GM12878 (cell line): ENCODE data around the gene BRICD5.
A peak's percentile ranks its signal among the peaks of the same experiment; 100 is the strongest.

ENCODE experiments used
- EP300 ChIP-seq, 2 experiments: fragments of 150-350 bp in 1 of 2; IDR thresholded peaks; 2 replicates each; pipeline ENCODE4 v1.6.1; 2011 to 2012; ENCODE audit warnings: low read depth in 2 of 2, low read length in 2 of 2, borderline replicate concordance in 1 of 2, improper control_type of control experiment in 1 of 2, inconsistent platforms in 1 of 2; ENCODE audit not compliant: control insufficient read depth in 1 of 2
- ESRRA ChIP-seq: IDR thresholded peaks from 2 replicates; pipeline ENCODE4 v1.6.1; 2012; ENCODE audit warnings: mild to moderate bottlenecking, low read length, improper control_type of control experiment
- EZH2 ChIP-seq: IDR thresholded peaks from 2 replicates; pipeline ENCODE4 v1.6.1; 2012; ENCODE audit warnings: low read depth, mild to moderate bottlenecking, control low read depth, inconsistent platforms, low read length, borderline replicate concordance; ENCODE audit not compliant: control insufficient read depth
- FOS ChIP-seq: IDR thresholded peaks from 3 replicates; pipeline ENCODE4 v1.6.1; 2011; ENCODE audit warnings: borderline replicate concordance; ENCODE audit not compliant: insufficient read length; ENCODE audit errors: extremely low read depth
- FOXK2 ChIP-seq: fragments of 450-650 bp; IDR thresholded peaks from 2 replicates; pipeline ENCODE4 v1.6.1; 2017; ENCODE audit warnings: mild to moderate bottlenecking, moderate library complexity
- FOXM1 ChIP-seq: IDR thresholded peaks from 2 replicates; pipeline ENCODE4 v1.6.1; 2012; ENCODE audit warnings: low read depth, mild to moderate bottlenecking, inconsistent platforms, low read length, moderate library complexity
- POLR2A ChIP-seq: IDR thresholded peaks from 2 replicates; pipeline ENCODE4 v1.6.1; 2011; ENCODE audit warnings: low read depth, mild to moderate bottlenecking, low read length
- TBL1XR1 ChIP-seq: IDR thresholded peaks from 2 replicates; pipeline ENCODE4 v1.6.1; 2012; ENCODE audit warnings: low read depth, low read length, improper control_type of control experiment
- TCF7 ChIP-seq: IDR thresholded peaks from 2 replicates; pipeline ENCODE4 v1.6.1; 2014; ENCODE audit warnings: antibody characterized with exemption, borderline replicate concordance
- ZNF274 ChIP-seq: IDR thresholded peaks from one replicate; pipeline ENCODE4 v1.8.0; 2011; ENCODE audit not compliant: insufficient read length, insufficient read depth
- TF ChIP-seq, protein P1 (sequence below), 3 experiments: IDR thresholded peaks in 2 of 3; conservative IDR thresholded peaks in 1 of 3; 2 replicates each; pipeline ENCODE4 v1.5.1; 2011; ENCODE audit warnings: low read depth in 3 of 3, low read length in 3 of 3, mild to moderate bottlenecking in 3 of 3, control low read depth in 2 of 3, moderate library complexity in 2 of 3, inconsistent platforms in 1 of 3, mixed read lengths in 1 of 3; ENCODE audit not compliant: control insufficient read depth in 2 of 3, insufficient read depth in 1 of 3; ENCODE audit errors: extremely low read depth in 1 of 3
- TF ChIP-seq, protein P2 (sequence below): IDR thresholded peaks from 2 replicates; pipeline ENCODE4 v1.6.1; 2011; ENCODE audit warnings: mild to moderate bottlenecking, low read depth, low read length, moderate library complexity; ENCODE audit not compliant: insufficient replicate concordance

DNA sequence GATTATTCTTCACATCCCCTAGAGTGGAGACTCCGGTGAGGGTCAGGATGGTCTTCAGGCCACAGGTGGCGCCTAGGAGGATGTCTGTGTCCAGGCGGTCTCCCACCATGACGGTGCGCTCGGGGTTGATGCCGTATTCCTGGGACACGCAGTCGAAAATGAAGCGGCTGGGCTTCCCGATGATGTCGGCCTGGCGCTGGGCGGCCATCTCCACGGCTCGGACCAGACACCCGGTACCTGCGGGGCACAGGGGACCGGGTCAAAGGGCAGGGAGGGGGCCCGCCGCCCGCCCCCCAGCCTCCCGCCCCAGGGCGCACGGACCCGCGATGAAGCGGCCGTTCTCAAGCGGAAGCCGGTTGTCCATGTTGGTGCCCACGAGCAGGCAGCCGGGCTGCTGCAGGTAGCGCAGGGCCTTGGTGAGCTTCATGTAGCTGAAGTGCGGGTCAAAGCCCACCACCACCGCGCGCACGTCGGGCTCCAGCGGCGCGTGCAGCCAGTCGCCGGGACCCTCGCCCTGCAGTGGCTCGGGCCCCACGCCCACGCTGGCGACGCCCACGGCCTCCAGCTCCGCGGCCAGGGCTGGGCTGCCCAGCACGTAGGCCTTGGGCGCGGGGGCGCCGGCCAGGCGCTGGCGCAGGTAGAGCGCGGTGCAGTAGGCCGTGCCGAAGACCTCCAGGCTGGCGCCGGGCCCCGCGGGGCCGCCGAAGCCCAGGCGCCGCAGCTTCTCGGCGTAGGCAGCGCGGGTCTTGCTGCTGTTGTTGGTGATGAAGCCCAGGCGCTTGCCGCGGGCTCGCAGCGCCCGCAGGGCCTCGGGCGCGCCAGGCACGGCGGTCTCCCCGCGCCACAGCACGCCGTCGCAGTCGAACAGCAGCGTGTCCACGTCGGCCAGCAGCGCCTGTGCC, 3.4 kb upstream of the BRICD5 start:
- TF ChIP-seq, protein P1, sequence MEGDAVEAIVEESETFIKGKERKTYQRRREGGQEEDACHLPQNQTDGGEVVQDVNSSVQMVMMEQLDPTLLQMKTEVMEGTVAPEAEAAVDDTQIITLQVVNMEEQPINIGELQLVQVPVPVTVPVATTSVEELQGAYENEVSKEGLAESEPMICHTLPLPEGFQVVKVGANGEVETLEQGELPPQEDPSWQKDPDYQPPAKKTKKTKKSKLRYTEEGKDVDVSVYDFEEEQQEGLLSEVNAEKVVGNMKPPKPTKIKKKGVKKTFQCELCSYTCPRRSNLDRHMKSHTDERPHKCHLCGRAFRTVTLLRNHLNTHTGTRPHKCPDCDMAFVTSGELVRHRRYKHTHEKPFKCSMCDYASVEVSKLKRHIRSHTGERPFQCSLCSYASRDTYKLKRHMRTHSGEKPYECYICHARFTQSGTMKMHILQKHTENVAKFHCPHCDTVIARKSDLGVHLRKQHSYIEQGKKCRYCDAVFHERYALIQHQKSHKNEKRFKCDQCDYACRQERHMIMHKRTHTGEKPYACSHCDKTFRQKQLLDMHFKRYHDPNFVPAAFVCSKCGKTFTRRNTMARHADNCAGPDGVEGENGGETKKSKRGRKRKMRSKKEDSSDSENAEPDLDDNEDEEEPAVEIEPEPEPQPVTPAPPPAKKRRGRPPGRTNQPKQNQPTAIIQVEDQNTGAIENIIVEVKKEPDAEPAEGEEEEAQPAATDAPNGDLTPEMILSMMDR (IDR thresholded peaks at IDR 0.05 in 2 of 3, conservative IDR thresholded peaks at IDR 0.05 in 1 of 3; ENCODE audit: control insufficient read depth in 2 of 3, extremely low read depth in 1 of 3, insufficient read depth in 1 of 3, low read depth in 3 of 3, low read length in 3 of 3) = no peak
- TF ChIP-seq TBL1XR1 (no peak), EP300 (IDR thresholded peaks at IDR 0.05; ENCODE audit: borderline replicate concordance in 1 of 2, control insufficient read depth in 1 of 2, low read depth in 2 of 2, low read length in 2 of 2) (no peak), POLR2A (peak; percentile 68), TCF7 (no peak), EZH2 (no peak), FOS (no peak), FOXM1 (no peak), ESRRA (no peak), FOXK2 (no peak), ZNF274 (no peak)
- TF ChIP-seq, protein P2, sequence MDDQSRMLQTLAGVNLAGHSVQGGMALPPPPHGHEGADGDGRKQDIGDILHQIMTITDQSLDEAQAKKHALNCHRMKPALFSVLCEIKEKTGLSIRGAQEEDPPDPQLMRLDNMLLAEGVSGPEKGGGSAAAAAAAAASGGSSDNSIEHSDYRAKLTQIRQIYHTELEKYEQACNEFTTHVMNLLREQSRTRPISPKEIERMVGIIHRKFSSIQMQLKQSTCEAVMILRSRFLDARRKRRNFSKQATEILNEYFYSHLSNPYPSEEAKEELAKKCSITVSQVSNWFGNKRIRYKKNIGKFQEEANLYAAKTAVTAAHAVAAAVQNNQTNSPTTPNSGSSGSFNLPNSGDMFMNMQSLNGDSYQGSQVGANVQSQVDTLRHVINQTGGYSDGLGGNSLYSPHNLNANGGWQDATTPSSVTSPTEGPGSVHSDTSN = no peak
